HG03103 (cell line): Measurements from ENCODE around the gene TMEM219.

ENCODE experiments used
- ATAC-seq: cut with Tn5 transposase; IDR thresholded peaks from one replicate; pipeline ENCODE4 v1.9.1; 2021; ENCODE audit warnings: low read depth; ENCODE audit not compliant: unreplicated experiment

TMEM219 gene

GRCh38 chr16:29978564-29979270, 16.8 kb downstream of the TMEM219 start:
- ATAC-seq: no peak

GRCh38 chr16:29982560-29983419, 20.9 kb downstream of the TMEM219 start:
- ATAC-seq: no peak

GRCh38 chr16:29983420-29984136, 21.7 kb downstream of the TMEM219 start:
- no peak for ATAC-seq

- ATAC-seq: no peak
Observed at GRCh38 chr16:29984137-29984763, 22.4 kb downstream of the TMEM219 start.

- ATAC-seq: no peak
Observed at GRCh38 chr16:29984764-29985147, 22.9 kb downstream of the TMEM219 start.

- ATAC-seq: no peak
Observed at GRCh38 chr16:29985271-29985811, 23.5 kb downstream of the TMEM219 start.

GRCh38 chr16:29986231-29986630, 24.4 kb downstream of the TMEM219 start:
- no peak for ATAC-seq

- no peak for ATAC-seq
Observed at GRCh38 chr16:29986931-29987330, 25.1 kb downstream of the TMEM219 start.

- no peak for ATAC-seq
Observed at GRCh38 chr16:29987371-29988085, 25.6 kb downstream of the TMEM219 start.

- ATAC-seq: no peak
Observed at GRCh38 chr16:29988346-29989075, 26.6 kb downstream of the TMEM219 start.

GRCh38 chr16:29989111-29989858, 27.4 kb downstream of the TMEM219 start:
- ATAC-seq: no peak

GRCh38 chr16:29990034-29990433, 28.2 kb downstream of the TMEM219 start:
- ATAC-seq: no peak

GRCh38 chr16:29990883-29991570, 29.1 kb downstream of the TMEM219 start:
- no peak for ATAC-seq

- no peak for ATAC-seq
Observed at GRCh38 chr16:29991571-29991904, 29.7 kb downstream of the TMEM219 start.

- no peak for ATAC-seq
Observed at GRCh38 chr16:29992344-29992967, 30.6 kb downstream of the TMEM219 start.

- no peak for ATAC-seq
Observed at GRCh38 chr16:29993191-29993902, 31.5 kb downstream of the TMEM219 start.
